Bronchial epithelial cell (primary cell): ENCODE results near the gene FNDC3B. TPM values are rescaled to one million over a fixed set of nuclear protein-coding genes. Genes with fewer than 3 reads are reported as not detected.

Experiments used
- DNase-seq: peaks from one replicate; pipeline ENCODE4 v3.0.0-alpha.2; 2010; ENCODE audit warnings: low read depth
- FAIRE-seq: peaks from 2 replicates; lab custom pipeline; 2011; peaks lifted over from hg19 to GRCh38; lab: Jason Lieb, UNC
- H3K27me3 ChIP-seq: 2 replicates; pipeline ENCODE4 v1.5.1; 2011; ENCODE audit warnings: low read length; ENCODE audit not compliant: control insufficient read depth, insufficient read depth
- H3K36me3 ChIP-seq: 2 replicates; pipeline ENCODE4 v1.5.1; 2011; ENCODE audit warnings: low read length; ENCODE audit not compliant: control insufficient read depth, insufficient read depth
- H3K4me3 ChIP-seq: 2 replicates; pipeline ENCODE4 v1.5.1; 2011; ENCODE audit warnings: mild to moderate bottlenecking, low read depth, low read length, control low read depth
- total RNA-seq: library from RNA; depleted of rRNA; stranded (reverse); fragments of >200 nt; gene quantifications from 2 replicates; pipeline ENCODE4 v1.2.1, GENCODE V29; 2014
- TF ChIP-seq, protein P1 (sequence below): IDR thresholded peaks from 2 replicates; pipeline ENCODE4 v1.5.1; 2011; ENCODE audit warnings: mild to moderate bottlenecking, moderate library complexity, low read length, control low read depth, inconsistent platforms; ENCODE audit not compliant: insufficient read depth, severe bottlenecking

The FNDC3B gene
- total RNA-seq, 1 donor from 2014 or later = 39.2 TPM

DNA sequence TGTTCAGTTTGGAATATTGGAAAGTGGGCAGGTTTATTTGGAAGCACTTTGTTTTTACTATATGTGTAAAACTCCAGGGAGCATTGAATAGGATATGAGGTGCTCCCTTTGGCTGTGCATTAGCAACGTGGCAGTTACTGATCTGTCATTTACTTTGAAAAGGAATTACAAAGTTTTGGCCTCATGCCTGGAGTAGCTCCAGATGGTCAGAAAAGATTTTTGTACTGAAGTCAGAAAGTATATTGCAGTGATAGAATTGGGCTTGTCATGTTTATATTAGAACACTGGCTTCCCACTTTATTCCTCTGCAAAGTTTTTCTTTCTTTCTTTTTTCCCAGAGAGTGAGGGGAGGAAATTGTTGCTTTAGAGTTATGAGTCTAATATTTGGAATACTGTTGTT, 26.1 kb downstream of the FNDC3B start:
- TF ChIP-seq, protein P1, sequence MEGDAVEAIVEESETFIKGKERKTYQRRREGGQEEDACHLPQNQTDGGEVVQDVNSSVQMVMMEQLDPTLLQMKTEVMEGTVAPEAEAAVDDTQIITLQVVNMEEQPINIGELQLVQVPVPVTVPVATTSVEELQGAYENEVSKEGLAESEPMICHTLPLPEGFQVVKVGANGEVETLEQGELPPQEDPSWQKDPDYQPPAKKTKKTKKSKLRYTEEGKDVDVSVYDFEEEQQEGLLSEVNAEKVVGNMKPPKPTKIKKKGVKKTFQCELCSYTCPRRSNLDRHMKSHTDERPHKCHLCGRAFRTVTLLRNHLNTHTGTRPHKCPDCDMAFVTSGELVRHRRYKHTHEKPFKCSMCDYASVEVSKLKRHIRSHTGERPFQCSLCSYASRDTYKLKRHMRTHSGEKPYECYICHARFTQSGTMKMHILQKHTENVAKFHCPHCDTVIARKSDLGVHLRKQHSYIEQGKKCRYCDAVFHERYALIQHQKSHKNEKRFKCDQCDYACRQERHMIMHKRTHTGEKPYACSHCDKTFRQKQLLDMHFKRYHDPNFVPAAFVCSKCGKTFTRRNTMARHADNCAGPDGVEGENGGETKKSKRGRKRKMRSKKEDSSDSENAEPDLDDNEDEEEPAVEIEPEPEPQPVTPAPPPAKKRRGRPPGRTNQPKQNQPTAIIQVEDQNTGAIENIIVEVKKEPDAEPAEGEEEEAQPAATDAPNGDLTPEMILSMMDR = no peak
- Histone ChIP-seq H3K36me3 (peaks cover 3% of the 10 kb centered on the region), H3K4me3 (no peak overlapping the region), H3K27me3 (no peaks in the 10 kb centered on the region)
- no peak for FAIRE-seq
- DNase-seq = no peak

DNA sequence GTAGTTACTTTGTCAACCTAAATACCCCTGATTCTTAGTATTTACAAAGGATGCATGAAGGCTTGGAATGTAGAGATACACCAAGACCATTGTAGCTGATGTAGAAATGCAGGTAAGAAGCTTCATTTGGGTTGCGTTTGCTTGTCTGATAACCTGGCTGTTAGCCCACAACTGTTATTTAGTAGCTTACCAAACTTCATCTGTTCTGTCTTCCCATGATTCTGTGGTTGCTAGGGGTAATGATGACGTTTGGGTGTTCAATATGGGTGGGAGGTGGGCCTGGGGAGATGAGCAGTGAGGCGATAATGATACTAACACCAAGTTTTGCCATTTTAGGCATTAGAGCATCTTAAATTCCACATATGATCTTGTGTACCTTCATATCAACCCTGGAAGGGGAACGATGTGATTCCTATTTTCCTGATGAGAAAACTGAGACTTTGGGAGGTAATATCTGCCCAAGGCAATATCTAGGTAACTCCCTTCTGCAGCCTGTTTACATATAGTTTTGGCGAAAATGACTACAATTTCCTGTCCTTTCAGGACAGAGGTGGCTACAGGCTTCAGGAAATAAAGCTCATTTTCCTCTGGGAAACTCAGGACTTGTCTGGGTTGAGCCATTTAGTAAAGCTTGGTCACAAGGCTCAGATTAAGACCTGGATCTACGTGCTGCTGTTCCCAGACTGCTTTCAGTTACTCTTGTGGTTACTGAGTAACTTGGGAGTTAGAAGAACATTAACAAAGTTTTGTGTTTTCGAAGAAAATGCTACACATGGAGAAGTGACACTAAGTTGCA, 26.8 kb downstream of the FNDC3B start:
- H3K4me3 ChIP-seq = no peak overlapping the region
- no peaks in the 10 kb centered on the region for H3K27me3 ChIP-seq
- peak; percentile 17 for DNase-seq
- TF ChIP-seq, protein P1 = no peak
- no peak for FAIRE-seq
- H3K36me3 ChIP-seq = peaks cover 3% of the 10 kb centered on the region

DNA sequence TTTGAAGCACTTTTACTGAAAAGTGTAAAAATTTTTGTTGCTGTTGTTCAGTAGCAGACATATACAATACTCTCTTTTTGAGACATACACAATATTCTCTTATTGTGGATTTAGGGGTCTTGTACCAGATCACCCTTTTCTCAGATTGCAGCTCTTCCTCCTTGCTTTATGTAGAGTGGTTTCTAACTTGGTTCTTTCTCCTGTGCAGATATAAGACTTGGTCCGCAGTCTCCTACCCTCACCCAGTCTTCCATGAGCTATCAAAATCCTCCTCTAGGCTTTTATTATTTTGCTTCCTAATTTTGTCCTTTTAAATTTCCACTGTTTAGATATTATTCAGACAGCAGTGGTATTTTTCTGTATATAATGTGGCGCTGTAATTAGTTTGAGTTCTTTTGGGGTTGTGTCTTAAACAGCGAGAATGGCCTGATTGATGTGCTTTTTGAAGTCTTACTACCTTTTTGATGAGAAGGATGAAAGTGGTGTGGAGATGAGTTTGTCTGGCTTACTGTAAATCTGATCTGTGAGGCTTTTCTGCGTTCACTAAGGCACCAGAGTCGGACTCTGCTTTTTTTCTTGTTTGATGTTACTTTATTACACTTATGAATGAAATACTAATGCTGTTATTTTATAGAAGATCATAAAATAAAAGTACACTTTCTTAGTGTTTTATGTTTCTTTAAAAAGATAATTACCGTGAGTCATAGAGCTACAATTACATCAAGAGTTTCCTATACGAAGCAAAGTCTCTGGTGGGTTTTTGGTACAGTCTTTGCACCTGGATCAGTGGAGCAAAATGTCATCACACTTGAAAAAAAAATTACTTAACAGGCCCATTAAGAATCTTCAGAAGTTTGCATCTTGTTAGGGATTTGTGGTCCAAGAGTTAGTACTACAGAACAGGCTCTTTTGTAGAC, 27.8 kb downstream of the FNDC3B start:
- Histone ChIP-seq H3K27me3 (no peaks in the 10 kb centered on the region), H3K36me3 (peaks cover 4% of the 10 kb centered on the region), H3K4me3 (no peak overlapping the region)
- TF ChIP-seq, protein P1 = no peak
- no peak for DNase-seq
- no peak for FAIRE-seq

- DNase-seq (no peak), FAIRE-seq (no peak)
- Histone ChIP-seq H3K27me3 (no peaks in the 10 kb centered on the region), H3K36me3 (peaks cover 4% of the 10 kb centered on the region), H3K4me3 (no peak overlapping the region)
- TF ChIP-seq, protein P1 = no peak
Observed at GRCh38 chr3:172067837-172068440, 28.6 kb downstream of the FNDC3B start.

- DNase-seq (no peak), FAIRE-seq (no peak)
- Histone ChIP-seq H3K27me3 (no peaks in the 10 kb centered on the region), H3K4me3 (no peak overlapping the region), H3K36me3 (peaks cover 7% of the 10 kb centered on the region)
- TF ChIP-seq, protein P1 = no peak
Observed at GRCh38 chr3:172068977-172069376, 29.6 kb downstream of the FNDC3B start.
